ENCODE results near the gene OSBPL10. TPM values are rescaled to one million over a fixed set of nuclear protein-coding genes. Genes with fewer than 3 reads are reported as not detected.

Gene OSBPL10
- total and polyA plus RNA-seq, 2 donors (not counting 1 experiment from before 2014, with no cell fraction given), result 88.5 to 310 TPM

- Histone ChIP-seq H3K4me2 (replicated peaks; ENCODE audit: low read depth, low read length, poor library complexity, severe bottlenecking) (no peak overlapping the region), H3K9ac (ENCODE audit: low read length) (no peak overlapping the region), H3K27ac (ENCODE audit: low read length in 2 of 2) (no peak overlapping the region), H3K79me2 (ENCODE audit: control insufficient read depth, insufficient read depth, low read length) (no peaks in the 10 kb centered on the region), H2AFZ (ENCODE audit: insufficient read depth, low read depth, low read length, poor library complexity, severe bottlenecking) (no peak overlapping the region), H3K4me1 (ENCODE audit: control insufficient read depth in 2 of 2, insufficient read depth in 2 of 2, low read length in 2 of 2) (no peaks in the 10 kb centered on the region), H3K27me3 (replicated peaks in 1 of 4; ENCODE audit: control extremely low read depth in 1 of 4, control insufficient read depth in 3 of 4, insufficient read depth in 4 of 4, low read length in 3 of 4) (no peaks in the 10 kb centered on the region), H3K36me3 (replicated peaks in 1 of 2; ENCODE audit: control extremely low read depth in 1 of 2, control insufficient read depth in 1 of 2, extremely low read depth in 1 of 2, insufficient read depth in 2 of 2, low read length in 1 of 2) (peaks cover 10 to 20% of the 10 kb centered on the region in 2 experiments), H4K20me1 (ENCODE audit: control insufficient read depth, insufficient read depth, low read length, poor library complexity, severe bottlenecking) (no peaks in the 10 kb centered on the region), H3K4me3 (ENCODE audit: control extremely low read depth in 1 of 5, extremely low read depth in 1 of 5, insufficient read depth in 1 of 5, low read depth in 2 of 5, low read length in 4 of 5) (no peak overlapping the region), H3K9me3 (ENCODE audit: control extremely low read depth in 1 of 3, control insufficient read depth in 2 of 3, insufficient read depth in 1 of 3, low read length in 2 of 3) (peaks cover 22 to 50% (median 27%) of the 10 kb centered on the region in 3 donors)
- CTCF ChIA-PET, result no interaction called here
- POLR2A ChIA-PET, result no interaction called here
- no peak for DNase-seq
- Mint-ChIP-seq H3K27ac (no peak overlapping the region), H3K9me3 (ENCODE audit: insufficient read depth) (peaks cover 32% of the 10 kb centered on the region), H3K4me3 (no peak overlapping the region), H3K4me1 (no peaks in the 10 kb centered on the region), H3K27me3 (no peaks in the 10 kb centered on the region)
- 100% methylated on average over 1 of the region's 1 CpG for WGBS (ENCODE audit: insufficient coverage)
- intact Hi-C loops (cut with micrococcal nuclease), result no loop called here
- TF ChIP-seq EZH2 (IDR thresholded peaks at IDR 0.05; ENCODE audit: borderline replicate concordance, insufficient read depth, low read depth, low read length, poor library complexity, severe bottlenecking) (no peak), CTCF (IDR thresholded peaks at IDR 0.05) (no peak)
- ATAC-seq (ENCODE audit: low read depth), result no peak
Observed at GRCh38 chr3:31653464-31653863, 327.6 kb downstream of the OSBPL10 start.

GRCh38 chr3:31652296-31652695 lies 328.8 kb downstream of the OSBPL10 start:
- Mint-ChIP-seq H3K9me3 (ENCODE audit: insufficient read depth) (peaks cover 29% of the 10 kb centered on the region), H3K4me3 (no peak overlapping the region), H3K27ac (no peak overlapping the region), H3K27me3 (no peaks in the 10 kb centered on the region), H3K4me1 (no peaks in the 10 kb centered on the region)
- no peak overlapping the region for H3K4me3 ChIP-seq (ENCODE audit: control extremely low read depth in 1 of 5, extremely low read depth in 1 of 5, insufficient read depth in 1 of 5, low read depth in 2 of 5, low read length in 4 of 5)
- H4K20me1 ChIP-seq (ENCODE audit: control insufficient read depth, insufficient read depth, low read length, poor library complexity, severe bottlenecking), result no peaks in the 10 kb centered on the region
- no peak overlapping the region for H3K27ac ChIP-seq (ENCODE audit: low read length in 2 of 2)
- no peaks in the 10 kb centered on the region for H3K79me2 ChIP-seq (ENCODE audit: control insufficient read depth, insufficient read depth, low read length)
- H2AFZ ChIP-seq (ENCODE audit: insufficient read depth, low read depth, low read length, poor library complexity, severe bottlenecking), result no peak overlapping the region
- peaks cover 22 to 50% (median 32%) of the 10 kb centered on the region in 3 donors for H3K9me3 ChIP-seq (ENCODE audit: control extremely low read depth in 1 of 3, control insufficient read depth in 2 of 3, insufficient read depth in 1 of 3, low read length in 2 of 3)
- no peak for TF ChIP-seq EZH2 (IDR thresholded peaks at IDR 0.05; ENCODE audit: borderline replicate concordance, insufficient read depth, low read depth, low read length, poor library complexity, severe bottlenecking)
- no peak for TF ChIP-seq CTCF (IDR thresholded peaks at IDR 0.05)
- H3K36me3 ChIP-seq (replicated peaks in 1 of 2; ENCODE audit: control extremely low read depth in 1 of 2, control insufficient read depth in 1 of 2, extremely low read depth in 1 of 2, insufficient read depth in 2 of 2, low read length in 1 of 2), result peaks cover 10% of the 10 kb centered on the region in 2 experiments
- POLR2A ChIA-PET, result no interaction called here
- CTCF ChIA-PET, result no interaction called here
- no peaks in the 10 kb centered on the region for H3K27me3 ChIP-seq (replicated peaks in 1 of 4; ENCODE audit: control extremely low read depth in 1 of 4, control insufficient read depth in 3 of 4, insufficient read depth in 4 of 4, low read length in 3 of 4)
- H3K4me2 ChIP-seq (replicated peaks; ENCODE audit: low read depth, low read length, poor library complexity, severe bottlenecking), result no peak overlapping the region
- ATAC-seq (ENCODE audit: low read depth) (no peak), DNase-seq (no peak)
- intact Hi-C loops (cut with micrococcal nuclease), result no loop called here
- H3K9ac ChIP-seq (ENCODE audit: low read length), result no peak overlapping the region
- no peaks in the 10 kb centered on the region for H3K4me1 ChIP-seq (ENCODE audit: control insufficient read depth in 2 of 2, insufficient read depth in 2 of 2, low read length in 2 of 2)

Measured in B cell (primary cell).